ENCODE data around the gene ACAN. TPM values are rescaled to one million over a fixed set of nuclear protein-coding genes. Genes with fewer than 3 reads are reported as not detected.

Gene ACAN
- total RNA-seq, 1 experiment from 2014 or later: 0.50 TPM

GRCh38 chr15:88906551-88906950, 103.3 kb downstream of the ACAN start:
- Histone ChIP-seq H3K23me2 (ENCODE audit: insufficient read length, low read depth, low read length, poor library complexity, severe bottlenecking) (no peaks in the 10 kb centered on the region), H2BK15ac (ENCODE audit: low read depth, low read length) (no peak overlapping the region), H3K14ac (ENCODE audit: insufficient read depth, low read length) (no peak overlapping the region), H2BK120ac (ENCODE audit: low read depth, low read length, poor library complexity, severe bottlenecking) (no peak overlapping the region), H3T11ph (ENCODE audit: low read length) (no peak overlapping the region), H4K20me1 (ENCODE audit: control insufficient read depth, insufficient read depth, insufficient read length) (no peaks in the 10 kb centered on the region), H3K23ac (ENCODE audit: insufficient read length, low read depth, low read length) (no peak overlapping the region), H2BK5ac (ENCODE audit: insufficient read length, low read length) (no peak overlapping the region), H3K9ac (ENCODE audit: extremely low read depth, insufficient read length, low read length) (no peak overlapping the region), H4K8ac (replicated peaks; ENCODE audit: insufficient read length, low read depth, low read length) (no peak overlapping the region), H3K27ac (ENCODE audit: insufficient read length, low read depth, low read length) (no peak overlapping the region), H3K79me2 (ENCODE audit: insufficient read depth, low read length) (peaks cover 13% of the 10 kb centered on the region; the same call in 1 of the 2 replicates), H3K56ac (ENCODE audit: insufficient read length, low read depth, low read length) (no peak overlapping the region), H3K79me1 (ENCODE audit: insufficient read depth, low read depth, low read length, poor library complexity, severe bottlenecking) (peaks cover 21% of the 10 kb centered on the region), H3K4me2 (ENCODE audit: insufficient read depth, insufficient read length, low read length) (no peak overlapping the region), H4K91ac (ENCODE audit: insufficient read length, low read depth, low read length) (no peak overlapping the region), H2AFZ (ENCODE audit: low read length) (no peak overlapping the region), H3K9me3 (ENCODE audit: control insufficient read depth, low read depth, low read length) (no peaks in the 10 kb centered on the region), H3K27me3 (ENCODE audit: insufficient read depth, low read length) (no peaks in the 10 kb centered on the region), H3K18ac (ENCODE audit: insufficient read length, low read depth, low read length) (no peak overlapping the region), H3K4me1 (ENCODE audit: insufficient read depth, low read length) (peaks cover 8% of the 10 kb centered on the region), H2AK5ac (ENCODE audit: insufficient read length, low read length) (no peak overlapping the region), H4K5ac (ENCODE audit: insufficient read length, low read depth, low read length) (no peak overlapping the region), H2BK20ac (ENCODE audit: low read depth, low read length, poor library complexity, severe bottlenecking) (no peak overlapping the region), H3K4ac (ENCODE audit: low read depth, low read length) (no peak overlapping the region), H2BK12ac (ENCODE audit: insufficient read length, low read depth, low read length) (no peak overlapping the region)
- no peaks in the 10 kb centered on the region for H3K27me3 Mint-ChIP-seq (ENCODE audit: low read depth)
- peak overlapping the region in 1 of 3 experiments; percentile 95; a peak in 2 of 7 replicates for H3K27ac Mint-ChIP-seq
- H3K4me1 Mint-ChIP-seq: peaks cover 48 to 92% of the 10 kb centered on the region in 2 experiments
- WGBS (ENCODE audit: extremely low coverage, insufficient read length, low lambda C conversion rate): no CpG with 5 or more reads among the region's 7 CpGs
- TF ChIP-seq CTCF (conservative IDR thresholded peaks at IDR 0.05): no peak
- no peak overlapping the region for H3K4me3 Mint-ChIP-seq
- DNase-seq: no peak
- peaks cover 87 to 100% (median 97%) of the 10 kb centered on the region in 3 experiments for H3K36me3 Mint-ChIP-seq (ENCODE audit: insufficient read depth in 1 of 3, low read depth in 3 of 3)
- H3K9me3 Mint-ChIP-seq: no peaks in the 10 kb centered on the region; a peak in 1 of 5 replicates
